Lower leg skin (tissue), 3 donors: ENCODE results near the gene TBC1D19.
"Not testable (repeated sequence)": the region's sequence is repeated elsewhere in the genome, so short reads cannot be mapped to it uniquely, and the experiment has no call there.

ENCODE experiments used
- CTCF ChIP-seq, 3 donors: fragments of 450-650 bp; IDR thresholded peaks; one replicate each; pipeline ENCODE4 v1.5.1; 2016; ENCODE audit warnings: antibody characterized with exemption in 3 of 3, mild to moderate bottlenecking in 3 of 3, moderate library complexity in 2 of 3
- POLR2A ChIP-seq, 2 donors: fragments of 450-650 bp; IDR thresholded peaks; one replicate each; pipeline ENCODE4 v1.6.1; 2016 to 2017; ENCODE audit warnings: antibody characterized with exemption in 2 of 2, mild to moderate bottlenecking in 1 of 2, moderate library complexity in 1 of 2

- TF ChIP-seq POLR2A, CTCF (IDR thresholded peaks at IDR 0.05): not testable (repeated sequence)
Measured at GRCh38 chr4:26626658-26627057, 42.8 kb downstream of the TBC1D19 start.
